Stimulated activated CD4-positive, alpha-beta T cell treated with anti-CD3 and anti-CD28 coated beads, Interleukin-2, amount 100 ng/mL, for 24 hours (primary cell): ENCODE results near the gene ASNS.
"Not testable (repeated sequence)": the region's sequence is repeated elsewhere in the genome, so short reads cannot be mapped to it uniquely, and the experiment has no call there.

Experiments used
- DNase-seq, 2 donors: peaks; one replicate each; pipeline ENCODE4 v3.0.0-alpha.2; 2020

Gene ASNS

GRCh38 chr7:97872025-97872669 is at the start of gene ASNS:
TSS of gene ASNS (minus strand) at chr7:97872408. CDS start at chr7:97869156, 3,252 bp downstream.
- peak; percentile 94 to 95 for DNase-seq

GRCh38 chr7:97921254-97921653 is 49.0 kb upstream of the ASNS start:
- not testable (repeated sequence) for DNase-seq

GRCh38 chr7:97915267-97915666 is 43.1 kb upstream of the ASNS start:
- DNase-seq = not testable (repeated sequence)

- DNase-seq = not testable (repeated sequence)
Observed at GRCh38 chr7:97912294-97912693, 40.1 kb upstream of the ASNS start.

- not testable (repeated sequence) for DNase-seq
Observed at GRCh38 chr7:97896893-97897292, 24.7 kb upstream of the ASNS start.

- not testable (repeated sequence) for DNase-seq
Observed at GRCh38 chr7:97891721-97892120, 19.5 kb upstream of the ASNS start.

- DNase-seq = not testable (repeated sequence)
Observed at GRCh38 chr7:97879527-97879926, 7.3 kb upstream of the ASNS start.

- DNase-seq = not testable (repeated sequence)
Observed at GRCh38 chr7:97874894-97875293, 2.7 kb upstream of the ASNS start.

- DNase-seq = no peak
Observed at GRCh38 chr7:97873606-97874005, 1.4 kb upstream of the ASNS start.

GRCh38 chr7:97871659-97872024 is 566 bp downstream of the ASNS start:
- DNase-seq = peak in 1 of 2 donors; percentile 39

GRCh38 chr7:97868788-97869187 is 3.4 kb downstream of the ASNS start:
- DNase-seq = no peak

- no peak for DNase-seq
Observed at GRCh38 chr7:97868314-97868713, 3.9 kb downstream of the ASNS start.

- no peak for DNase-seq
Observed at GRCh38 chr7:97865104-97865503, 7.1 kb downstream of the ASNS start.

- no peak for DNase-seq
Observed at GRCh38 chr7:97859606-97860204, 12.5 kb downstream of the ASNS start.

- no peak for DNase-seq
Observed at GRCh38 chr7:97858221-97858620, 14.0 kb downstream of the ASNS start.

GRCh38 chr7:97857544-97857943 is 14.7 kb downstream of the ASNS start:
- DNase-seq = no peak

- DNase-seq = no peak
Observed at GRCh38 chr7:97851683-97852082, 20.5 kb downstream of the ASNS start.

- DNase-seq = not testable (repeated sequence)
Observed at GRCh38 chr7:97850262-97851031, 21.8 kb downstream of the ASNS start.

GRCh38 chr7:97847791-97848190 is 24.4 kb downstream of the ASNS start:
- DNase-seq = no peak

- no peak for DNase-seq
Observed at GRCh38 chr7:97846945-97847344, 25.3 kb downstream of the ASNS start.

GRCh38 chr7:97845622-97846203 is 26.5 kb downstream of the ASNS start:
- DNase-seq = no peak

GRCh38 chr7:97844036-97844435 is 28.2 kb downstream of the ASNS start:
- no peak for DNase-seq

- DNase-seq = no peak
Observed at GRCh38 chr7:97842772-97843345, 29.3 kb downstream of the ASNS start.
